ENCODE data around the gene MLPH.

The MLPH gene

GRCh38 chr2:237602409-237602808 is 115.4 kb downstream of the MLPH start:
- intact Hi-C loops (cut with DNase I), result no loop called here
- no peak for DNase-seq

DNA sequence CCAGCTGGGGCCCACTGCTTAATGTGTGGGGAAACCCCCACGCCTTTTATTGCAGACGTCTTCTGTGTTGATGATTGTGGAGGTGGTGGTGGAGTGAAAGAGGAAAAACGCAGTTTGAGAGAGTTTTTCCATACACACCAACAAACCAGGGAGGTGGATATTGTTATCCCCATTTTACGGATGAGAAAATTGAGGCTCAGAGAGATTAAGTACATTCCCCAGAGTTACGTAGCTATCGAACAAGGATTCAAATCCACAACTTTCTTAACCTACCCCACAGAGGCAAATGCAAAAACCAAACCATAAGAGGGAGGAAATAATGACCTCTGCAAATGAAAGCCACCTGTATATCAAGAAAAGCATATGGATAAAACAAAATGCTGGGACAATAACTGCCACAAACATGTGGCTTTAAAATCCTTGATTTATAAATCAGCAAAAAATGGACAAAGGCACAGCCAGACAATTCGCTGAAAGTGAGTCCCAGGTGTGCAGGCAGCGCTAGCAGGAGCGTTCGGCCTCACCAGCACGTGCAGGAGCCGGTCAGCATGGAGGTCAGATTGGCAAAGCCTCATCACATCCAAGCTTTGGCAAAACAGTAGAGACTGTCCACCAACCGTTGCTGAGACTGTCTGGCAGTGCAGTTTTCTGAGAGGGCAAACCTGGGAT is 116.1 kb downstream of the MLPH start:
- no peak for DNase-seq
- intact Hi-C loops (cut with DNase I), result no loop called here

GRCh38 chr2:237603718-237604362 is 116.8 kb downstream of the MLPH start:
- DNase-seq, result peak in 11 of 42 donors; percentile 20 to 56 (median 35)
- intact Hi-C loops (cut with DNase I), result no loop called here

- DNase-seq, result no peak
Observed at GRCh38 chr2:237604391-237604790, 117.3 kb downstream of the MLPH start.

More at GRCh38 chr2:237604391-237604790, 117.3 kb downstream of the MLPH start:
- intact Hi-C loops (cut with DNase I), result no loop called here

Measured in head of caudate nucleus (tissue), 42 donors.